GM21423 (cell line): Measurements from ENCODE around the gene OPCML.

Experiments used
- ATAC-seq: cut with Tn5 transposase; IDR thresholded peaks from one replicate; pipeline ENCODE4 v1.9.1; 2021; ENCODE audit warnings: mild to moderate bottlenecking, moderate library complexity; ENCODE audit not compliant: unreplicated experiment

Gene OPCML

DNA sequence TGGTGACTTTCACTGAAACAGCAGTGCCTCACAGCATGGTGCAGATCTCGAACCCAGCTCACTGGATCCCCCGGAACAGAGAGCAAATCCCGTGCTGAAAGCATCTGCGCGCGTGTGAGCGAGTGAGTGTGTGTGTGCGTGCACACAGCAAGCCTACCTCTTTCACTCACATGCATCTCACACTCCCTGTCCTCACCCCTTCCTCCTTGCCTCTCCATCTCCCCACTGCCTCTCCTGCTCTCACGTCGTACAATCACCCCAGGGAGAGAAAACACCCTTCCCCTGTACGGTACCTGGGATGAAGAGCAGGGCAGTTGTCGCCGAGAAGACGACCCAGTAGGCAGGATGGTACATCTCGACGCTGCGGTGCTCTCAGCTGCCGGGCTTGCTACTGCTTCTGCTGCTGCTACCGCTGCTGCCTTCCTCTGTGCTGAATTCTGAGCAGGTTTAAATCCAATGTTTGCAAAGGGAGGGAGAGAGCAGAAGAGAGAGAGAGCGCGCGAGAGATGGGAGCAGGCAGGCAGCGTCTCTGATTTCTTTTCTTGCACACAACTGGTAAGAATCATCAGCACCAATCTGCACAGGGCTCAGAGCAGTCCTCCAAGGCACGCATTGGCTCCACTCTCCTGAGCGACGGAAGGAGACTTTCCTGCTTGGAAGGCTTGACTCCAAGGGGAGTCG, at the start of gene OPCML:
Gene OPCML, minus strand, starts transcription at position 531 of the 681 bp plus-strand sequence.
- no peak for ATAC-seq

GRCh38 chr11:133581091-133581490, 48.8 kb upstream of the OPCML start:
- ATAC-seq, result no peak

DNA sequence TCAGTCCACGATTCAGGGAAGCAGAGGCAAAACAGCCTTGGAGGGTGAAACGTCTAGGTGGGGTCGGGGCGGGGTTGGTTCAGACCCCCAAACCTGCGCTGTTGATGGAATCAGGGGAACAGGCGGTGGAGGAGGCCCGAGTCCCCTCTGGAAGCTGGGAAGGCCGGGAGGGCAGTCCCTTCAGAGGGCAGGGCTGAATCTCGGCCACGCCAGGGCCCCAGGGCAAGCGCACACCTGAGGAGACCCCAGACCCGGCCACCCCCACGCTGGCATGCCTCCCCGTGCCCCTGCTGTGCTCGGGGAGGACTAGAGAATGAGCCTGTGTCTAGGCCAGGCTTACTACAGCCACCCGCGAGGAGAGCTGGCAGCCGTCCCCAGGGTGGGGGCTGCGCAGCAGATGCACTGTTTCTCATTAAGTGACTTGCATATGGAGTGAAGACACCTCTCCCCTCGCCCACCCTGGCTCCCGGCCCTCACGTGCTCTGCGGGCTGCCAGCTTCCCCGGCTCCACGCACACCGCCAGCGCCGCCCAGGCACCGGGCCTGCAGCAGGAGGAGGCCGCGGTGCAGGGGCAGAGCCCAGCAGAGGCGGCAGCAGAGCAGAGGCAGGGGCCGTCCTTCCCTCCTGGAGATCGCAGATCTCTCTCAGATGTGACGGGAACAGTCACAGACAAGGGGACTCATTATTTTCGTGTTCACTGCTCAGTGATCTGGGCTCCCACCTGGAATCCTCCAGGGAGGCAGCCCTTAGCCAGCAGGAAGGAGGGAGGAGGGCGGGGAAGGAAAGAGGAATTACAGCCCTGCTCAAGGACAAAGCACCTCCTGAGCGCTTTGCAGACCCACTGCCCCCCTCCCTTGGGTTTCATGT, 47.1 kb upstream of the OPCML start:
- ATAC-seq, result no peak

GRCh38 chr11:133577403-133577802, 45.1 kb upstream of the OPCML start:
- no peak for ATAC-seq

DNA sequence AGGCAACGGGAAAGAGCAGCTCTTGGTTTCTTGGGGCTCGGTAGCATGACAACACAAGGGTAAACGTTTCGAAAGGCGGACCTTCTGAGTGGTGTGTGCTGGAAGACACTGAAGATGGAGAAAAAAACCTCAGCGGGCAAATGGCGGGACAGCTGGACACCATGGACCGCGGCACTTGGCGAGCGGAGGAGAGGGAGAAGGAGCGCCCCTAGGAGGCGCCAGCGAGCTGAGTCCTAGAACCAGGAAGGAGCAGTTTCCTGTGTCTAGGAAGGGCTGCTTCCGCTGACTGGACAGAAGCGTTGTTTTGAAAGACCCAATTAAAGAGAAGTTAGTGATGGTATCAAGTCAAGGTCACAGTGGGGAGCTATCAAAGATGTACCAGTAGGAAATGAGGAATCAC, 44.0 kb upstream of the OPCML start:
- no peak for ATAC-seq

DNA sequence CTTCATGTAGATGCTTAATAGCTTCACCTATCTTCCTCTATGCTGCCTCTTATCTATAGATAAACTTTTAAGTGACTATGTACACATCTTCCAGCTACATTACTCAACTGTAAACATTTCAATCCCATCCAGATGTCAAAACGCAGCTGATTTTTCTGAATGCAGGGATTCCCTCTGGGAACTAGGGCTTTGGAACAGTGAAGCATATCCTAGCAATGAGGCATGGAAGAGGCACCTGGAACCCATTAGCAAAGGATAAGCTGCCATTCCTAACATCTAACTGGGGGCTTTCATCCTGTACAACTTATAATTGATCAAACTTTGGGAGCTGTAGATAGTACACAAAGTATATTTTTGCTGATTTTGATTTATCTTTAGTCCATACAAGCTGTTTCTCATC, 40.8 kb upstream of the OPCML start:
- ATAC-seq, result no peak

GRCh38 chr11:133570376-133570775, 38.1 kb upstream of the OPCML start:
- ATAC-seq, result no peak

DNA sequence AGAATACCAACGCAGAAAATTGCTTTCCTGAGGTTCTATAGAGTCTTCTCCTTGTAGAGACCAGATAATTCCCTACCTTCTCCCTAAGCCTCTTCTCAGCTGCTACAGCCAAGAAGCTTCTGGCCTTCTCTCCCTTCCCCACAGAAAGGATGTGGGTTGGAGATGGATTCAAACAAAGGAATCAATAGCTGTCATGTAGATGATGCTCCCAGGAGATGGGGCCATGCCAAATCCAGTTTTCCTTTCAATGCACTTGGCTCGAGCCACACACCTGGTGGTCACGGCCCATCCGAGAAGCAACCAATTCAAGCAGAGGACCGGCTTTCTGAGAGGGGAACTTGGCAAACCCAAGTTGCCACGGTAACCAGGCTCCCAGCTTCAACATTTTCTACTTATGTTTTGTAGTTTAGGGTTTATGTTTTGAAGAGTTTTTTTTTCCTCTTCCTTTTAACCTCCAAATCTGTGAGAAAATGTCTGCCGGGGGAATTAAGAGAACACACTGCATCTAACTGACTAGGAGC, 31.3 kb upstream of the OPCML start:
- no peak for ATAC-seq

GRCh38 chr11:133560472-133560855, 28.2 kb upstream of the OPCML start:
- no peak for ATAC-seq

DNA sequence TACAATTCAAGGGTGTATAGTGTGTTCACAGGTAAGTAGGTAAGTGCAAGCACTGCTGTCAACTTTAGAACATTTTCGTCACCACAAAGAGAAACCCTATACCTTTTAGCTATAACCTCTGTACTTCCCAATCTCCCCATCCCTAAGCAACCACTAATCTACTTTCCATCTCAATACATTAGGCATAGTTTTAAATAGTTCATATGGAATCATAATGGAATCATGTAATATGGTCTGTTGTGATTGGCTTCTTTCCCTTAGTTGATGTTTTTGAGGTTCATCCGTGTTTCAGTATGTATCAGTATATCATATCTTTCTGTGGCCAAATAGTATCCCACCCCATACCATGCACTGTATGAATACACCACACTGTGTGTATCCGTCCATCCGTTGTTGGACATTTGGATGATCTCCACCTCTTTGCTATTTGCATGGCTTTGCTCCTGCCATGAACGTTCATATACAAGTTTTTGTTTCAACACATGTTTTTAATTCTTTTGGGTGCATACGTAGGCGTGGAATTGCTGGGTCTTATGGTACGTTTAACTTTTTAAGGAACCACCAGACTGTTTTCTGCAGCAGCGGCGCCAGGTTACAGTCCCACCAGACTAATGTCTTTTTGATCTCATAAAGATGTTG, 27.7 kb upstream of the OPCML start:
- ATAC-seq, result no peak

DNA sequence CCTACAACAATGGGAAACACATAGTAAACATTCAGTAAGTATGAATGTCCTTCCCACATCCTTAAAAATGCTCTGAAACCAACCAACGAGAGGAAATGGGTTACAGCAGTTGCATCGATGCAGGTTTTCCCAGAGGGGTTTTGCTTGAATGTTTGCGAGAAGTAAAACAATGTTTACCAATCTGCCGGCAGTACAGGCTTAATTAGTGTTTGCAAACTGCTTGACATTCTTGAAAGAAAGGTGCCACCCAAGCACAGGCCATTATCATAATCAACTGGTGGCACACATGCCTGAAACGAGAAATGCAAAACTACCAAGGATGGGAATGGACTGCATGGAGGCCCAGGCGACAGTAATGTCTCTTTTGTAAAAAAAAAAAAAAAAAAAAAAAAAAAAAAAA, 27.1 kb upstream of the OPCML start:
- no peak for ATAC-seq

GRCh38 chr11:133555034-133555433, 22.7 kb upstream of the OPCML start:
- no peak for ATAC-seq

DNA sequence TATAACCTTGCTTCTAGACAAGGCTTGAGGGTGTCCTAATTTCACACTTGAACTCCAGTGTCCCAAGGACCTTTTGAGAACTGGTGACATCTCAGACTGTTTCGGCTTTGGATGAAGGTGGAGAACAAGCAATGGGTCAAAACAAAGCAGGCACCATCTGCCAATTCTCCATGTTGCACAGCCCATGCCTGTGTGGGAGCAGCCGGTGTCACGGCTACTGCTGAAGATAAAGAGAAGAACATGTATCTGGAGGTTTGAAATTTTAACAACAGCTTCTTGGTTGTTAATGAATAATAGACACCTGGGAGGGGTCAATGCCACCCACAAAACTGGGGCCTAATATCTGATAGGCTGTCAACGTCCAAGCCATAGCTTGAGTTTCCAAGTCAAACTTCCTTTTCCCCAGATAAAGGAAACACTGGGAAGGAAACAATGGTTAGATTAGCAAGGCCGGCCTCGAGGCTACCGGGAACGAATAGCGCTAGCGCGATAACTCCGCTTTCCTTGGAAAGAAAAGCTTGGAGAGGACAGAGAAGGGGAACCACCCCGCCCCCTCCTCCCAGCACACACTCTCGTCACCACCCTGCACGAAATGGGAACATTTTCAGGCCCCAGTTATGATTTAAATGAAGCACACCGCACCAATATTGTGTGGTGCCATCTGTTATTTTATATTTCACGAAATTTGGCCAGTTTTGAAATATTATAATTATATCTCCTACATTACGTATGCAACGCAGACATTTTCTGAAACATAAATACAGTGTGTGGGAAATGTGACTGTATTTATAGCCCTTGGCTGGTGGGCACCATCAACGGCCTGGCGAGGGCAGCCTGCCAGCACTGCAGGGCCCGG, 21.8 kb upstream of the OPCML start:
- no peak for ATAC-seq

- ATAC-seq, result no peak
Measured at GRCh38 chr11:133552938-133553337, 20.6 kb upstream of the OPCML start.

DNA sequence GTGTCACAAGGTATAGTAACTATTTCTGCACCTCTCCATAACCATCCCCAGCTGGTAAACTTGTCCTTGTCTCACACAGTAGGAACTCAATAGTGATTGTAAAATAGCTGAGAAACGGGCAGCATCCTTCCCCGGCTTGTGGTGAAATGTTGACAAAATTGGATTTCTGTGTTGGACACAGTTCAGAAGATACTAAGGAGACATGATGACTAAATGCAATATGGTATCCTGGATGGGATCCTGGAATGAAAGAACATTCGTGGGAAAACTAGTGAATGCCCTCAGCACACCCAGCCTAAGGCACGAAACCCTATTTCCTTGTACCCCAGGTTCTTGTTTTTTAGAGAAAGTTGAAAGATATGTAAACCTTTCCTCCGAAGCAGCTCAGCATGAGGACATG, 18.8 kb upstream of the OPCML start:
- no peak for ATAC-seq

- ATAC-seq, result no peak
Measured at GRCh38 chr11:133549826-133550225, 17.5 kb upstream of the OPCML start.

- no peak for ATAC-seq
Measured at GRCh38 chr11:133548641-133549040, 16.3 kb upstream of the OPCML start.

DNA sequence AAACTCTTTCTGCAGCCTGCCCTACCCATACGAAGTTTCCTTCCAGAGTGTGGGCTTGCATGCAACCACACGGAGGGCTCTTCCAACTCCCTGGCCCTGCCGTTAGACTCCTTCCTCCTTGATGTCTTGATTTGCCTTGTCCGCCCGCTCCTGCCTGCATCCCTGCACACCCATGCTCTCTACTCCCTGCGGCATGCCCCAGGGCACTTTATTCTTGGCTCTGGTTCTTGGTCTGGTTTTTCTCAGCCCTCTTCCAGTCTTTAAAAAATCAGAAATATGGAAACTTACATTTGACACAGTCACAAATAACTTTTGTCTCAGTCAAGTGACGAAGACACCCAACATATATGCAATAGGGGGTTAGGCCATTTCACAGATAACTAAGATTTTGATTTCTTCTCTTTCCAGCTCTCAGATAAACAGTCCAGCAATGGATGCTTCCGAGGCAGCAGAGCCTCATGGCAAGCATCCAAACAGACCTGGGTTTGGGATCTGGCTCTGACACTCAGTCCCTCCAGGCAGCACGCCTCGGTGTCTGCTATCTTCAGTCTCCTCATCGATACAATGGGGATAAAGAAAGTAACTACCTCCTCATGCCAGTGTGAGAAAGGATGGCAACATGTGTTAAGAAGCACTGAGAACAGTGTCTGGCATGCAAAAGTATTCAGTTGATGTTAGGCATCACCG, 15.7 kb upstream of the OPCML start:
- no peak for ATAC-seq

- ATAC-seq, result no peak
Measured at GRCh38 chr11:133545199-133545803, 13.0 kb upstream of the OPCML start.

DNA sequence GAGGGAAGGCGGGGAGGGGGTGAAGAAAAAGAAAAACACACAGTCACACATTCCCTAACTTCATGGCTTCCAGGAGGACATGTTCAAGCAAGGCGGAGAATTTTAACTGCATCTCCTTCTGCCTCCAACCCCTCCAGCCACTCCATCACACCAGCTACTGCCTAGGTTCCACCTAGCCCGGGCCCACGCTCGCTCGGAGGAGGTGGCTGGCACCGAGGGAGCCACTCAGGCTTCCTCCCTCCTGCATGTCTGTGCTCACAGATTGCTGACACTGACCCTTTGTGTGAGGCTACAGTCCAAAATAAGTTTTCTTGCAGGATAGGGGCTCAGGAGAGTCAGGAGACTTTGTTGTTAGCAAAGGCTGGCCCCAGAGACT, 9.4 kb upstream of the OPCML start:
- no peak for ATAC-seq
